Stimulated activated naive CD8-positive, alpha-beta T cell treated with anti-CD3 and anti-CD28 coated beads, Interleukin-15, Interleukin-2, amounts not matched to agents 100 ng/mL and 50 ng/mL, for 24 hours (primary cell): ENCODE results near the gene SLC1A4.
A peak's percentile ranks its signal among the peaks of the same experiment; 100 is the strongest.

Experiments
- H3K27ac Mint-ChIP-seq: one replicate; pipeline ENCODE4 v1.8.0; 2021; ENCODE audit warnings: mild to moderate bottlenecking, mixed read lengths
- H3K27me3 Mint-ChIP-seq: one replicate; pipeline ENCODE4 v1.8.0; 2021; ENCODE audit warnings: mixed read lengths
- H3K36me3 Mint-ChIP-seq: one replicate; pipeline ENCODE4 v1.8.0; 2021; ENCODE audit warnings: low read depth, mixed read lengths
- H3K4me1 Mint-ChIP-seq: one replicate; pipeline ENCODE4 v1.8.0; 2021; ENCODE audit warnings: low read depth, mixed read lengths
- H3K4me3 Mint-ChIP-seq: one replicate; pipeline ENCODE4 v1.8.0; 2021; ENCODE audit warnings: mild to moderate bottlenecking, mixed read lengths
- H3K9me3 Mint-ChIP-seq: one replicate; pipeline ENCODE4 v1.8.0; 2021; ENCODE audit warnings: mixed read lengths

The SLC1A4 gene

GRCh38 chr2:65056215-65057053 lies 67.2 kb downstream of the SLC1A4 start, which contains the start of gene CEP68:
CEP68 (plus strand) TSS chr2:65056416; CDS start chr2:65069445, 13,029 bp downstream.
- H3K36me3 Mint-ChIP-seq = no peaks in the 10 kb centered on the region

GRCh38 chr2:65057054-65057375 lies 67.8 kb downstream of the SLC1A4 start:
- H3K9me3 Mint-ChIP-seq = no peaks in the 10 kb centered on the region
- no peaks in the 10 kb centered on the region for H3K36me3 Mint-ChIP-seq
- no peaks in the 10 kb centered on the region for H3K27me3 Mint-ChIP-seq
- peaks cover 57% of the 10 kb centered on the region for H3K4me1 Mint-ChIP-seq
- H3K4me3 Mint-ChIP-seq = peak overlapping the region; percentile 82
- peak overlapping the region; percentile 42 for H3K27ac Mint-ChIP-seq

More at GRCh38 chr2:65056215-65057053, 67.2 kb downstream of the SLC1A4 start, which contains the start of gene CEP68:
- Mint-ChIP-seq H3K4me3 (peak within 1 kb of the TSS; percentile 93), H3K27me3 (no peaks in the 10 kb centered on the region), H3K9me3 (no peaks in the 10 kb centered on the region), H3K27ac (peak within 1 kb of the TSS; percentile 81), H3K4me1 (peaks cover 60% of the 10 kb centered on the region)

GRCh38 chr2:65057391-65058052 lies 68.3 kb downstream of the SLC1A4 start:
- Mint-ChIP-seq H3K27ac (peak overlapping the region; percentile 42), H3K36me3 (no peaks in the 10 kb centered on the region), H3K4me1 (peaks cover 55% of the 10 kb centered on the region), H3K9me3 (no peaks in the 10 kb centered on the region), H3K27me3 (no peaks in the 10 kb centered on the region), H3K4me3 (peak overlapping the region; percentile 82)

- no peaks in the 10 kb centered on the region for H3K27me3 Mint-ChIP-seq
- H3K27ac Mint-ChIP-seq = no peak overlapping the region
- H3K9me3 Mint-ChIP-seq = no peaks in the 10 kb centered on the region
- no peak overlapping the region for H3K4me3 Mint-ChIP-seq
- peaks cover 42% of the 10 kb centered on the region for H3K4me1 Mint-ChIP-seq
- H3K36me3 Mint-ChIP-seq = no peaks in the 10 kb centered on the region
Measured at GRCh38 chr2:65059071-65059470, 69.9 kb downstream of the SLC1A4 start.

- Mint-ChIP-seq H3K36me3 (no peaks in the 10 kb centered on the region), H3K9me3 (no peaks in the 10 kb centered on the region), H3K4me3 (no peak overlapping the region), H3K4me1 (peaks cover 41% of the 10 kb centered on the region), H3K27me3 (no peaks in the 10 kb centered on the region), H3K27ac (no peak overlapping the region)
Measured at GRCh38 chr2:65061146-65061909, 72.1 kb downstream of the SLC1A4 start.

GRCh38 chr2:65061910-65062339 lies 72.7 kb downstream of the SLC1A4 start:
- Mint-ChIP-seq H3K9me3 (no peaks in the 10 kb centered on the region), H3K36me3 (no peaks in the 10 kb centered on the region), H3K4me1 (peaks cover 40% of the 10 kb centered on the region), H3K27me3 (no peaks in the 10 kb centered on the region), H3K27ac (no peak overlapping the region), H3K4me3 (no peak overlapping the region)

- Mint-ChIP-seq H3K27ac (no peak overlapping the region), H3K4me3 (no peak overlapping the region), H3K9me3 (no peaks in the 10 kb centered on the region), H3K36me3 (no peaks in the 10 kb centered on the region), H3K4me1 (peaks cover 36% of the 10 kb centered on the region), H3K27me3 (no peaks in the 10 kb centered on the region)
Measured at GRCh38 chr2:65062843-65063825, 73.9 kb downstream of the SLC1A4 start.

- no peaks in the 10 kb centered on the region for H3K9me3 Mint-ChIP-seq
- peaks cover 32% of the 10 kb centered on the region for H3K4me1 Mint-ChIP-seq
- no peak overlapping the region for H3K4me3 Mint-ChIP-seq
- no peaks in the 10 kb centered on the region for H3K27me3 Mint-ChIP-seq
- H3K36me3 Mint-ChIP-seq = no peaks in the 10 kb centered on the region
- H3K27ac Mint-ChIP-seq = peak overlapping the region; percentile 80
Measured at GRCh38 chr2:65064728-65065552, 75.7 kb downstream of the SLC1A4 start.

- Mint-ChIP-seq H3K27ac (peak overlapping the region; percentile 73), H3K9me3 (no peaks in the 10 kb centered on the region), H3K27me3 (no peaks in the 10 kb centered on the region), H3K36me3 (peaks cover 20% of the 10 kb centered on the region), H3K4me3 (no peak overlapping the region), H3K4me1 (peaks cover 46% of the 10 kb centered on the region)
Measured at GRCh38 chr2:65067806-65068553, 78.8 kb downstream of the SLC1A4 start.

- Mint-ChIP-seq H3K4me1 (peaks cover 42% of the 10 kb centered on the region), H3K27me3 (no peaks in the 10 kb centered on the region), H3K9me3 (no peaks in the 10 kb centered on the region), H3K27ac (peak overlapping the region; percentile 71), H3K36me3 (peaks cover 21% of the 10 kb centered on the region), H3K4me3 (no peak overlapping the region)
Measured at GRCh38 chr2:65069439-65069824, 80.2 kb downstream of the SLC1A4 start.

- Mint-ChIP-seq H3K27me3 (no peaks in the 10 kb centered on the region), H3K36me3 (peaks cover 21% of the 10 kb centered on the region), H3K9me3 (no peaks in the 10 kb centered on the region), H3K4me1 (peaks cover 34% of the 10 kb centered on the region), H3K27ac (peak overlapping the region; percentile 93), H3K4me3 (no peak overlapping the region)
Measured at GRCh38 chr2:65070172-65070830, 81.1 kb downstream of the SLC1A4 start.

- Mint-ChIP-seq H3K27me3 (no peaks in the 10 kb centered on the region), H3K4me1 (peaks cover 29% of the 10 kb centered on the region), H3K27ac (peak overlapping the region; percentile 93), H3K4me3 (no peak overlapping the region), H3K9me3 (no peaks in the 10 kb centered on the region), H3K36me3 (peaks cover 21% of the 10 kb centered on the region)
Measured at GRCh38 chr2:65070856-65071255, 81.7 kb downstream of the SLC1A4 start.
